HG03354 (cell line): ENCODE results near the gene H2AZ2.
A peak's percentile ranks its signal among the peaks of the same experiment; 100 is the strongest.
"Not testable (repeated sequence)": the region's sequence is repeated elsewhere in the genome, so short reads cannot be mapped to it uniquely, and the experiment has no call there.

Source experiments
- ATAC-seq: cut with Tn5 transposase; IDR thresholded peaks from one replicate; pipeline ENCODE4 v1.9.1; 2021; ENCODE audit warnings: mild to moderate bottlenecking; ENCODE audit not compliant: unreplicated experiment, poor library complexity, severe bottlenecking

H2AZ2 gene

GRCh38 chr7:44827567-44827966 is 20.3 kb downstream of the H2AZ2 start:
- ATAC-seq: no peak

GRCh38 chr7:44824894-44825526 is 22.9 kb downstream of the H2AZ2 start:
- no peak for ATAC-seq

- ATAC-seq: no peak
These were observed 24.6 kb downstream of the H2AZ2 start for GRCh38 chr7:44823255-44823781.

- no peak for ATAC-seq
These were observed 28.6 kb downstream of the H2AZ2 start for GRCh38 chr7:44819292-44819691.

DNA sequence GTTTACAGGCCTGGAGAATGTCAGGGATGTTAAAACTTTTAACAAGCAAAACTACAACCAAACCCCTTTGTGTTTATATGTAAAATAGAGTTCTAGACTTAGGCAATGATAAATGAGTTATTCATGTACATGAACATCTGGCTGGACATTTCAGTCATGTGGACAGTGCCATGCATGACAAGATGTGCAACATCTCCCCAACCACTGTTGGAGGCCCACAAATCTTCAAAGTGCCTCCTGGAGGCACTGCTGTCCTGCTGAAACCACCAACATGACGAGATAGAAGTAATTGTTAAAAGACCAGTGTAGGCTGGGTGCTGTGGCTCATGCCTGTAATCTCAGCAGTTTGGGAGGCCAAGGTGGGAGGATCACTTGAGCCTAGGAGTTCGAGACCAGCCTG is 33.0 kb downstream of the H2AZ2 start:
- no peak for ATAC-seq

- ATAC-seq: no peak
These were observed 36.3 kb downstream of the H2AZ2 start for GRCh38 chr7:44811571-44811970.

GRCh38 chr7:44811093-44811492 is 36.8 kb downstream of the H2AZ2 start:
- ATAC-seq: no peak

GRCh38 chr7:44808914-44809393 is 38.9 kb downstream of the H2AZ2 start:
- no peak for ATAC-seq

DNA sequence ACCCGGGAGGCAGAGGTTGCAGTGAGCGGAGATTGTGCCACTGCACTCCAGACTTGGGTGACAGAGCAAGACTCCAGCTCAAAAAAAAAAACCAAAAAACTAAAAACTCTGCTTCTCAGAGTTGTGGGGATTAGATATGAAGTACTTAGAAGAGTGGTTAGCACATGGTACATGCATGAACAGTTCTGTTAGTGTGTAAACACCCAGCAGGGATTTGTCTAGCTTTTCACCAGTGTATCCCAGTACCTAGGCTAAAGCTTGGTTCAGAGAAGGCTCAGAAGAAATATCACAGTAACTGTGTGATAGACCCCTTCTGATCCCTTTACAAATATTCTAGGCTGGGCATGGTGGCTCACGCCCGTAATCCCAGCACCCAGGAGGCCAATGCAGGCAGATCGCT is 41.9 kb downstream of the H2AZ2 start:
- no peak for ATAC-seq

DNA sequence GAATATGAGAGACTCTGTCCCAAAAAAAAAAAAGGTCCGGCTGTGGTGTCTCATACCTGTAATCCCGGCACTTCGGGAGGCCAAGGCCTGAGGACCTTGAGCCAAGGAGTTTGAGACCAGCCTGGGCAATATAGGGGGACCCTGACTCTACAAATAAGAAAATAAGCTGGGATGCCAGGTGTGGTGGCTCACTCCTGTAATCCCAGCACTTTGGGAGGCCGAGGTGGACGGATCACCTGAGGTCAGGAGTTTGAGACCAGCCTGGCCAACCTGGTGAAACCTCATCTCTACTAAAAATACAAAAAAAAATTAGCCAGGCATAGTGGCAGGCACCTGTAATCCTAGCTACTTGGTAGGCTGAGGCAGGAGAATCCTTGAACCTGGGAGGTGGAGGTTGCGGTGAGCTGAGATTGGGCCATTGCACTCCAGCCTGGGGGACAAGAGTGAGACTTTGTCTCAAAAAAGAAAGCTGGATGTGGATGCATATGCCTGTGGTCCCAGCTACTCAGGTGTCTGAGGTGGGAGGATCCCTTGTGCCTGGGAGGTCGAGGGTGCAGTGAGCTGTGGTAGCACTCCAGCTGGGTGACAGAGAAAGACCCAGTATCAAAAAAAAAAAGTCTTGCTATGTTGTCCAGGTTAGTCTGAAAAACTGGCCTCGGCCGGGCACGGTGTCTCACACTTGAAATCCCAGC is 43.9 kb downstream of the H2AZ2 start:
- not testable (repeated sequence) for ATAC-seq

GRCh38 chr7:44802418-44803025 is 45.4 kb downstream of the H2AZ2 start:
- no peak for ATAC-seq

GRCh38 chr7:44801890-44802289 is 46.0 kb downstream of the H2AZ2 start:
- ATAC-seq: no peak

DNA sequence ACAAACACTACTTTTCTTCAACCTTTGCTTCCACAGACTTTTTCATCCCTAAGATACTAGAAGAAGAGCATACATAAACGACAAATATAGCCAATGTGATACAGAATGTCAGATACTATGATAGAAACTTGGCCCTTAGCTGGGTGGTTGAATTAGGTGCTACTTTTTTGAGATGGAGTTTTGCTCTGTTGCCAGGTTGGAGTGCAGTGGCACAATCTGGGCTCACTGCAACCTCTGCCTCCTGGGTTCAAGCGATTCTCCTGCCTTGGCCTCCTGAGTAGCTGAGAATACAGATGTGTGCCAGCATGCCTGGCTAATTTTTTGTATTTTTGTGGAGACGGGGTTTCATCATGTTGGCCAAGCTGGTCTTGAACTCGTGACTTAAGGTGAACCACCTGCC is 47.9 kb downstream of the H2AZ2 start:
- no peak for ATAC-seq

DNA sequence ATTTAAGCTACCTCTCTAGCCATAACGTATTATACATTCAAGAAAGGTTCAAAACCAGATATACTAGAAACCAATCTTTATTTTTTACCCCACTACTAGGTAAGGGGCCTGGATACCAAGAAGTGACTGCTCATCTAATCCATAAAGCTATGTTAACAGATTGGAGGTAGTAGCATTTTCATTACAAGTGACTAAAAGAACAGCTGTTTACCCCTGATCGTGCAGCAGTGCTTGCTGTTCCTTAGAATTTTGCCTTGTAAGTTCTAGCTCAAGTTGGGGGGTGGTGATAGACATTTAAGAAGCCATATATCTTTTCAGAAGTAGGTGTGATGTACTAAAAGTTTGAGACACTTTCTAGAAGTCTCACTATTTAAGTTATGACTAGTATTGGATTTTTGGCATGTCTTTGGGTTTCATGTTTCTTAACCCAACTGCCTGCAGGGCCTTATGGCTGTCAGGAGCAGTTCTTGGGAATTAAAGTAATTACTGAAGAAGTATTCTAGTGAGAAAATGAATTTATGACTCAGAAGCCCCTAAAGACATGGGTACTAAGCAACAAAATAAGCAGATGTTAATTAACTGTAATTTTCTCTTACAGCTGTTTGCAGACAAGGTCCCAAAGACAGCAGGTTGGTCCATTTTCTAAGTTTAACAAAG is 49.1 kb downstream of the H2AZ2 start:
- ATAC-seq: no peak

GRCh38 chr7:44797329-44798258 is 50.3 kb downstream of the H2AZ2 start:
- peak; percentile 53 for ATAC-seq

- peak; percentile 88 for ATAC-seq
These were observed 51.2 kb downstream of the H2AZ2 start, which contains the start of gene PPIA for GRCh38 chr7:44796504-44797328. PPIA (plus strand) TSS chr7:44796681; CDS start chr7:44796725, 44 bp downstream.

DNA sequence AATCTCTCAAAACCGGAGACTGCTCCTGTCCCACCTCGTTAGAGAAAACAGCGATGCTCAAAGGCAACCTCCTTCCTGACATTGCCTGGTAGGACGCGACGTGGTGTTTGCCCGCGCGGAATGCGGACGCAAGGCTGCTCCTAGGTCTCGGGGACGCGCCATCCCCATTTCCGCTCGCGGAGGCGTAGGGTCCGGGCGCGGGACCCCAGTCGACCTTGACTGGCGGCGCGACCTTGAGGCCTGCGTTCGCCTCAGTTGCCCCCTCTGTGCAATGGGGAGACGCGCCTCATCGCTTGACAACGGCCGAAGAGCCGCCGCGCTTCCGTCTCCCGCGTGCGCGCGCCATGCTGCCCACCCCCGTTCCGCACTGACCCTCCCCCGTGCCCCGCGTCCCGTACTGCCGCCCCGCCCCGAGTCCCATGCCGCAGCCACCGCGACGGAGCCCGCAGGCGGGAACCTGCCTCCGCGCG is 51.8 kb downstream of the H2AZ2 start:
- ATAC-seq: peak; percentile 35

DNA sequence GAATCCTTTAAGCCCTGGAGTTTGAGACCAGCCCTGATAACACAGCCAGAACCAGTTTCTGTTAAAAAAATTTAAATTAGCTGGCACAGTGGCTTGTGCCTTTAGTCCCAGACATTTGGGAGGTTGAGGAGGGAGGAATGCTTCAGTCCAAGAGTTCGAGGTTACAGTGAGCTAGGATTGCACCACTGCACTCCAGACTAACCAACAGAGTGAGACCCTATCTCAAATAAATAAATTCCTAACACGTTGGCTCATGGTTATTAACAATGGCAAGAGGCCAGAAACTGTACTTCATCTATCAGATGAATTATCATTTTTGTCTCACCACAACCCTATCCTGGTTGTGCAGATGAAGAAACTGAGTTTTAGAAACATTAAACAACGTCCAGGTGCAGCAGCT is 53.6 kb downstream of the H2AZ2 start:
- ATAC-seq: no peak
